ENCODE measurements around the gene PIK3R1. TPM values are rescaled to one million over a fixed set of nuclear protein-coding genes. Genes with fewer than 3 reads are reported as not detected.
A peak's percentile ranks its signal among the peaks of the same experiment; 100 is the strongest.

The PIK3R1 gene
- total RNA-seq, 1 experiment from 2014 or later = 11.3 TPM

DNA sequence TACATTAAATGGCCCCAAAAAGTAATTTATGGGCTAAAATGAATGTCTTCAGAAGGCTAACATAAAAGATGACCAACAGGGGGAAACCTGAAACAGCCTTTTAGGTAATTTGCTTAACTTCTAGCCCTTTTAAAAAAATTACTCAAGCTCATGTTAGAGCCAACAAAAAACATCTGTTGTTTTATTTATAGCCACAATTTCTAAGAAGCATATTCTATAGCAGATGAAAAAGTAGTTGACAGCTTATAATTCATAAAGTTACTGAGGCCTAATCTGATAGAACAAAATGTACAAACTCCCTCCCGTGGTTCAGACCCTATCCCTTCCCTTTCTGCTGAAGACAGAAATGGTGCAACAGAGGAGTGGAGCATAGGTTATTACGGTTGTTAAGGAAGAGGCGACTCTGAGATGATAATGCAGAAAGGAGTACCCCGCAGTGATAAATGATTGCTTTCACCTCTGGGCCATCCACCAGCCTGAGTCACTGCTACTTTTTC, 46.1 kb downstream of the PIK3R1 start:
- peaks cover 3 to 14% of the 10 kb centered on the region in 2 experiments; a peak in 2 of 5 replicates for H3K9me3 Mint-ChIP-seq

More for the DNA sequence above, 46.1 kb downstream of the PIK3R1 start:
- Histone ChIP-seq H2BK120ac (ENCODE audit: low read depth, low read length, poor library complexity, severe bottlenecking) (no peak overlapping the region), H3K27ac (ENCODE audit: insufficient read length, low read depth, low read length) (no peak overlapping the region), H3K9me3 (ENCODE audit: control insufficient read depth, low read depth, low read length) (no peaks in the 10 kb centered on the region), H4K91ac (ENCODE audit: insufficient read length, low read depth, low read length) (no peak overlapping the region), H3K4me1 (ENCODE audit: insufficient read depth, low read length) (no peaks in the 10 kb centered on the region), H3K9ac (ENCODE audit: extremely low read depth, insufficient read length, low read length) (no peak overlapping the region), H2BK20ac (ENCODE audit: low read depth, low read length, poor library complexity, severe bottlenecking) (no peak overlapping the region), H3K23ac (ENCODE audit: insufficient read length, low read depth, low read length) (no peak overlapping the region), H2BK12ac (ENCODE audit: insufficient read length, low read depth, low read length) (no peak overlapping the region), H2BK15ac (ENCODE audit: low read depth, low read length) (no peak overlapping the region), H3T11ph (ENCODE audit: low read length) (no peak overlapping the region), H3K56ac (ENCODE audit: insufficient read length, low read depth, low read length) (no peak overlapping the region), H3K23me2 (ENCODE audit: insufficient read length, low read depth, low read length, poor library complexity, severe bottlenecking) (no peaks in the 10 kb centered on the region), H3K18ac (ENCODE audit: insufficient read length, low read depth, low read length) (no peak overlapping the region), H4K20me1 (ENCODE audit: control insufficient read depth, insufficient read depth, insufficient read length) (no peaks in the 10 kb centered on the region), H3K4me2 (ENCODE audit: insufficient read depth, insufficient read length, low read length) (no peak overlapping the region), H3K14ac (ENCODE audit: insufficient read depth, low read length) (no peak overlapping the region), H3K79me1 (ENCODE audit: insufficient read depth, low read depth, low read length, poor library complexity, severe bottlenecking) (no peaks in the 10 kb centered on the region), H3K4ac (ENCODE audit: low read depth, low read length) (no peak overlapping the region), H3K27me3 (ENCODE audit: insufficient read depth, low read length) (no peaks in the 10 kb centered on the region), H4K8ac (replicated peaks; ENCODE audit: insufficient read length, low read depth, low read length) (no peak overlapping the region), H2AFZ (ENCODE audit: low read length) (no peak overlapping the region), H2AK5ac (ENCODE audit: insufficient read length, low read length) (no peak overlapping the region), H4K5ac (ENCODE audit: insufficient read length, low read depth, low read length) (no peak overlapping the region), H3K79me2 (ENCODE audit: insufficient read depth, low read length) (no peaks in the 10 kb centered on the region), H2BK5ac (ENCODE audit: insufficient read length, low read length) (no peak overlapping the region)
- no peaks in the 10 kb centered on the region for H3K4me1 Mint-ChIP-seq
- no CpG with 5 or more reads among the region's 4 CpGs for WGBS (ENCODE audit: extremely low coverage, insufficient read length, low lambda C conversion rate)
- no peak overlapping the region for H3K27ac Mint-ChIP-seq
- H3K4me3 Mint-ChIP-seq = no peak overlapping the region
- TF ChIP-seq CTCF (conservative IDR thresholded peaks at IDR 0.05) = peak; percentile 28; the same call in 1 of the 3 replicates
- no peaks in the 10 kb centered on the region for H3K27me3 Mint-ChIP-seq (ENCODE audit: low read depth)
- peaks cover 0 to 15% (median 3%) of the 10 kb centered on the region in 3 experiments; a peak in 4 of 7 replicates for H3K36me3 Mint-ChIP-seq (ENCODE audit: insufficient read depth in 1 of 3, low read depth in 3 of 3)
- no peak for DNase-seq

Measured in H9 (cell line).